Endothelial cell of umbilical vein (primary cell): ENCODE results near the gene MCM3. TPM values are rescaled to one million over a fixed set of nuclear protein-coding genes. Genes with fewer than 3 reads are reported as not detected.

Experiments
- BruUV-seq: library from RNA; stranded (reverse); fragments of 400-500 nt; replicated peaks from 2 replicates; lab custom pipeline; 2021; lab: Mats Ljungman, UMichigan
- CTCF ChIA-PET: fragments of 300-600, 350-600 bp; sonication (Branson Sonifier 250); formaldehyde crosslinking; loops from one replicate; lab custom pipeline; 2021; ENCODE audit warnings: antibody characterized with exemption, inconsistent platforms; lab: Charles Lee
- POLR2A ChIA-PET: fragments of 300-600, 350-600 bp; sonication (Branson Sonifier 250); formaldehyde crosslinking; loops from one replicate; lab custom pipeline; 2021; ENCODE audit warnings: antibody characterized with exemption, inconsistent platforms; lab: Charles Lee
- DNase-seq: peaks from one replicate; pipeline ENCODE4 v3.0.0-alpha.2; 2011; ENCODE audit warnings: low read depth, low spot score
- FAIRE-seq: peaks from 2 replicates; lab custom pipeline; 2011; peaks lifted over from hg19 to GRCh38; lab: Jason Lieb, UNC
- H2AFZ ChIP-seq: 2 replicates; pipeline ENCODE4 v1.6.0; 2012; ENCODE audit warnings: low read depth, low read length, control low read depth, inconsistent platforms
- H3K27ac ChIP-seq: 2 replicates; pipeline ENCODE4 v1.5.1; 2011; ENCODE audit warnings: low read depth, mild to moderate bottlenecking, control low read depth, low read length, moderate library complexity; ENCODE audit not compliant: insufficient read depth
- H3K27me3 ChIP-seq, 2 experiments: 2 replicates each; pipeline versions ENCODE4 v1.6.0 to v1.6.1; 2011; ENCODE audit warnings: low read length in 2 of 2, mixed read lengths in 1 of 2; ENCODE audit not compliant: control insufficient read depth in 2 of 2, insufficient read depth in 2 of 2
- H3K36me3 ChIP-seq, 2 experiments: 2 replicates in 1 of 2; 3 replicates in 1 of 2; pipeline ENCODE4 v1.5.1; 2011; ENCODE audit warnings: low read length in 2 of 2, mild to moderate bottlenecking in 1 of 2, moderate library complexity in 1 of 2; ENCODE audit not compliant: control insufficient read depth in 2 of 2, insufficient read depth in 2 of 2; ENCODE audit errors: extremely low read depth in 1 of 2
- H3K4me1 ChIP-seq: 3 replicates; pipeline ENCODE4 v1.5.1; 2011; ENCODE audit warnings: mild to moderate bottlenecking, low read length; ENCODE audit not compliant: control insufficient read depth, insufficient read depth; ENCODE audit errors: extremely low read depth
- H3K4me2 ChIP-seq: 2 replicates; pipeline ENCODE4 v1.6.1; 2011; ENCODE audit warnings: low read length, control low read depth, mixed read lengths; ENCODE audit not compliant: insufficient read depth
- H3K4me3 ChIP-seq, 3 experiments: fragments of 200-600 bp in 1 of 3; sonication (generic), shearing (Covaris generic) in 1 of 3; replicated peaks in 1 of 3; 2 replicates each; pipeline ENCODE4 v1.5.1; 2011 to 2016; ENCODE audit warnings: control low read depth in 3 of 3, low read length in 3 of 3, mild to moderate bottlenecking in 2 of 3, inconsistent platforms in 1 of 3, low read depth in 1 of 3, moderate library complexity in 1 of 3; ENCODE audit not compliant: insufficient read depth in 1 of 3
- H3K79me2 ChIP-seq: 2 replicates; pipeline ENCODE4 v1.6.0; 2012; ENCODE audit warnings: low read length, inconsistent platforms; ENCODE audit not compliant: control insufficient read depth, insufficient read depth
- H3K9ac ChIP-seq: replicated peaks from 2 replicates; pipeline ENCODE3; 2011; ENCODE audit warnings: low read length, control low read depth; ENCODE audit not compliant: insufficient read depth; ENCODE audit errors: extremely low read depth
- H3K9me1 ChIP-seq: replicated peaks from 3 replicates; pipeline ENCODE4 v1.6.0; 2011; ENCODE audit warnings: mild to moderate bottlenecking, low read length; ENCODE audit not compliant: control insufficient read depth, insufficient read depth; ENCODE audit errors: extremely low read depth
- H3K9me3 ChIP-seq: replicated peaks from 2 replicates; pipeline ENCODE4 v1.5.1; 2012; ENCODE audit warnings: low read length, inconsistent platforms; ENCODE audit not compliant: control insufficient read depth, insufficient read depth
- H4K20me1 ChIP-seq: replicated peaks from 2 replicates; pipeline ENCODE3; 2011; ENCODE audit warnings: mild to moderate bottlenecking, low read length; ENCODE audit not compliant: control insufficient read depth, insufficient read depth; ENCODE audit errors: extremely low read depth
- CTCF ChIP-seq, 2 donors: IDR thresholded peaks; 1 replicate in 1 of 2; 2 replicates in 1 of 2; pipeline ENCODE4 v1.5.1; 2011; ENCODE audit warnings: low read length in 2 of 2, mild to moderate bottlenecking in 2 of 2, moderate library complexity in 2 of 2, control low read depth in 1 of 2, inconsistent platforms in 1 of 2, low read depth in 1 of 2; ENCODE audit not compliant: insufficient read depth in 1 of 2; ENCODE audit errors: extremely low read depth in 1 of 2
- EZH2 ChIP-seq: IDR thresholded peaks from 2 replicates; pipeline ENCODE4 v1.6.1; 2012; ENCODE audit warnings: borderline replicate concordance, low read depth, mild to moderate bottlenecking, moderate library complexity, low read length, inconsistent platforms; ENCODE audit not compliant: severe bottlenecking
- FOS ChIP-seq: IDR thresholded peaks from 2 replicates; pipeline ENCODE4 v1.6.1; 2011; ENCODE audit warnings: mild to moderate bottlenecking, low read length, moderate library complexity, borderline replicate concordance; ENCODE audit not compliant: insufficient read depth
- GATA2 ChIP-seq: IDR thresholded peaks from 2 replicates; pipeline ENCODE4 v1.7.0; 2011; ENCODE audit warnings: low read depth, mild to moderate bottlenecking, moderate library complexity, mixed read lengths, low read length; ENCODE audit not compliant: insufficient read length, insufficient read depth
- JUN ChIP-seq: IDR thresholded peaks from 2 replicates; pipeline ENCODE4 v1.6.1; 2011; ENCODE audit warnings: borderline replicate concordance, low read depth; ENCODE audit not compliant: insufficient read length, insufficient read depth
- MAX ChIP-seq: IDR thresholded peaks from 2 replicates; pipeline ENCODE4 v1.6.1; 2011; ENCODE audit not compliant: insufficient read depth, insufficient read length
- MYC ChIP-seq: IDR thresholded peaks from one replicate; pipeline ENCODE4 v1.6.1; 2011; ENCODE audit warnings: mild to moderate bottlenecking, low read depth, low read length
- POLR2A ChIP-seq: IDR thresholded peaks from 2 replicates; pipeline ENCODE4 v1.6.1; 2012; ENCODE audit warnings: low read depth, mild to moderate bottlenecking, control low read depth, low read length
- POLR2AphosphoS5 ChIP-seq: IDR thresholded peaks from 2 replicates; pipeline ENCODE4 v1.6.1; 2012; ENCODE audit warnings: low read depth, mild to moderate bottlenecking, control low read depth, low read length, moderate library complexity; ENCODE audit not compliant: insufficient read depth
- dilution Hi-C: fragments of 300-500 bp; cut with MboI; formaldehyde crosslinking; loops from one replicate; pipeline ENCODE4 v1.15.0; 2019; ENCODE audit warnings: low sequenced_read_pairs; ENCODE audit not compliant: extremely low pct_ligation_motif_present
- intact Hi-C: fragments of 100-400 bp; cut with micrococcal nuclease; formaldehyde crosslinking; loops from one replicate; pipeline ENCODE4 v1.10.0; 2022
- polyA plus RNA-seq, 4 experiments: library from polyadenylated mRNA; depleted of rRNA in 3 of 4; stranded (reverse) in 3 of 4; unstranded in 1 of 4; fragments of >200 nt; gene quantifications; 2 replicates each; pipeline versions ENCODE4 v1.2.1 to v1.2.3, GENCODE V29; 2011 to 2012; ENCODE audit warnings: missing spikeins in 1 of 4
- total RNA-seq: library from RNA; stranded (reverse); gene quantifications from 2 replicates; pipeline ENCODE4 v1.2.3, GENCODE V29; 2021

MCM3 gene
- total and polyA plus RNA-seq, 2 donors (not counting 3 experiments of a cell fraction or from before 2014, with no cell fraction given), result 57.2 to 81.6 TPM

GRCh38 chr6:52317211-52317610 lies 32.7 kb upstream of the MCM3 start:
- FAIRE-seq, result no peak
- dilution Hi-C loops (no loop called here), intact Hi-C loops (no loop called here)
- H3K36me3 ChIP-seq, result no peaks in the 10 kb centered on the region
- no peak overlapping the region for H3K4me2 ChIP-seq
- no peak overlapping the region for H3K4me3 ChIP-seq
- no peaks in the 10 kb centered on the region for H3K27me3 ChIP-seq
- no peaks in the 10 kb centered on the region for H4K20me1 ChIP-seq
- H3K79me2 ChIP-seq, result no peaks in the 10 kb centered on the region
- H3K9me1 ChIP-seq, result no peaks in the 10 kb centered on the region
- DNase-seq, result no peak
- ChIA-PET POLR2A (no interaction called here), CTCF (no interaction called here)
- no peak overlapping the region for H2AFZ ChIP-seq
- BruUV-seq, result no TSS peak
- TF ChIP-seq MYC (no peak), EZH2 (no peak), MAX (no peak), POLR2A (no peak), CTCF (IDR thresholded peaks at IDR 0.05; ENCODE audit: extremely low read depth in 1 of 2, insufficient read depth in 1 of 2, low read depth in 1 of 2, low read length in 2 of 2) (no peak), JUN (no peak), FOS (no peak), POLR2AphosphoS5 (no peak), GATA2 (no peak)
- no peak overlapping the region for H3K27ac ChIP-seq
- no peak overlapping the region for H3K9ac ChIP-seq
- no peaks in the 10 kb centered on the region for H3K9me3 ChIP-seq
- no peaks in the 10 kb centered on the region for H3K4me1 ChIP-seq
